NCI-H2107 (cell line): Measurements from ENCODE around the gene ITPR2.

Experiments used
- DNase-seq: peaks from one replicate; lab custom pipeline; 2025; lab: John Stamatoyannopoulos, UW

ITPR2 gene

GRCh38 chr12:26821212-26821701, 11.7 kb downstream of the ITPR2 start:
- no peak for DNase-seq

GRCh38 chr12:26818636-26819035, 14.4 kb downstream of the ITPR2 start:
- no peak for DNase-seq

- DNase-seq, result no peak
Observed at GRCh38 chr12:26818201-26818600, 14.8 kb downstream of the ITPR2 start.

GRCh38 chr12:26817183-26817591, 15.8 kb downstream of the ITPR2 start:
- no peak for DNase-seq

- DNase-seq, result no peak
Observed at GRCh38 chr12:26813812-26814211, 19.2 kb downstream of the ITPR2 start.

GRCh38 chr12:26810330-26810729, 22.7 kb downstream of the ITPR2 start:
- no peak for DNase-seq

- no peak for DNase-seq
Observed at GRCh38 chr12:26809611-26810285, 23.2 kb downstream of the ITPR2 start.

- no peak for DNase-seq
Observed at GRCh38 chr12:26808766-26809476, 24.1 kb downstream of the ITPR2 start.

- no peak for DNase-seq
Observed at GRCh38 chr12:26807292-26807691, 25.7 kb downstream of the ITPR2 start.

DNA sequence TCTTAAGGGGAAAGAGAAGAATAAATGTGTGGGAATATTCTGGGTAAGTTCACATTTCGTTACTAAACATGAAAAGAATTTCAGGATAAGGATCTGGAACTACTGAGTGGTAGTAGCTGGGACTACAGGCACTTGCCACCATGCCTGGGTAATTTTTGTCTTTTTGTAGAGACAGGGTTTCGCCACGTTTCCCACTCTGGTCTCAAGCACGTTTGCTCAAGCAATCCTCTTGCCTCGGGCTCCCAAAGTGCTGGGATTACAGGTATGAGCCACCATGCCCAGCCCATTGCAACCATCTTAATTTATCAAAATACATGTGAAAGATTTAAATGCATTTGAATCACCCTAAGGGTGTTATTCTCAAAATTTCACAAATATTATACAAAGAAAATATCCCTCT, 26.4 kb downstream of the ITPR2 start:
- DNase-seq, result no peak

- DNase-seq, result no peak
Observed at GRCh38 chr12:26805401-26805971, 27.5 kb downstream of the ITPR2 start.

DNA sequence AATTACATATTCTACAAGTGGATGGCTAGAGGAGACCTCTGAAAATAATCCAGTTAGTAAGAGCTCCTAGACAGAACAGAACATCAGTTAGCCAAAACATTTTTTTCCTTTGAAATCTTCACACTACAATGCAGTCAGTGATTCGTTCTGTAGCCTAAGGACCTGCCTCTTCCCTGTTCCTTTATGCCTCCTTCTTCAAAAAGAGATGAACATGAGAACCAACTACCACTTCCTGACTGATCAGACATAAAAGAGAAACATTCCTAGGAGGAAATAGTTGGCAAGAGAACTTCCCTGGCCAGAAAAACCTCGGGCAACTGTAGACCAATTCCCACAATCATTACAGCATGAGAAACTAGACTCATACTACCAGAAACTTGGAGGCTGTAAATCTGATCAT, 29.4 kb downstream of the ITPR2 start:
- DNase-seq, result no peak

GRCh38 chr12:26801486-26801885, 31.5 kb downstream of the ITPR2 start:
- no peak for DNase-seq

- DNase-seq, result no peak
Observed at GRCh38 chr12:26800858-26801257, 32.1 kb downstream of the ITPR2 start.

GRCh38 chr12:26800347-26800746, 32.6 kb downstream of the ITPR2 start:
- no peak for DNase-seq

DNA sequence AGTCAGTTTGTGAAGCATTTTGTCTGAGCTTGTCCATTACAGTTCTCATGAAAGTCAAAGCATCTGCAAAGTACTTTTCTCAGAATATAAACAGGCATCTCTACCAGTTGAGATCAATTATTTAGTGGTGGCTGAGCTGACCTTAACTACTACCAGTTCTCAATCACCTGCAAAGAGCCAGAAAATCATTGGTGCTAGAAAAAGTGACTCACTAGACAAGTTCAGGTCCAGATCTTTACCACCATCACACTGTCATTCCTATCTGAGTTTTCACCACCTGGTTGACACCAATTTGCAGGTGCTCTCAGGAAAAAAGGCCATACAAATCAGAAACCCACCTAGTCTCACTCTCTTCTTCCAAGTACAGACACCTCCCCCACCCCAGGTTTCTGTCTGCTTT, 33.3 kb downstream of the ITPR2 start:
- DNase-seq, result no peak

DNA sequence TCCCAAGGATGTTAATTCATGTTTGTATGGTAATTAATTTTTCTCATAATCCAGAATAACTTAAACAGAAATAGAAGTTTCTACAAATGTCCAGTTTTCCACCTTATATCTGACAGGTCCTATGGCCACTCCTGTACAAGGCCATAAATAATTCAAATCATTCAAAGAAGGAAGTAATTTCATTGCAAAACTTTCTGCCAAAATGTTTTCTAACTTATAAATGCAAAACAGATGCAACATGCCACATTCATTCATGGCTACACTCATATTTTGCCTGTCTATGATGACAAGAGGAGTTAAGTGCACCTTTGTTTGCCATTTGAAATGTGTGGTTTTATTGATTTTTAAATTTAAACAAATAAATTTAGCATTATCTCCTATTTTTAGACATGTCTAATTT, 34.4 kb downstream of the ITPR2 start:
- DNase-seq, result no peak

DNA sequence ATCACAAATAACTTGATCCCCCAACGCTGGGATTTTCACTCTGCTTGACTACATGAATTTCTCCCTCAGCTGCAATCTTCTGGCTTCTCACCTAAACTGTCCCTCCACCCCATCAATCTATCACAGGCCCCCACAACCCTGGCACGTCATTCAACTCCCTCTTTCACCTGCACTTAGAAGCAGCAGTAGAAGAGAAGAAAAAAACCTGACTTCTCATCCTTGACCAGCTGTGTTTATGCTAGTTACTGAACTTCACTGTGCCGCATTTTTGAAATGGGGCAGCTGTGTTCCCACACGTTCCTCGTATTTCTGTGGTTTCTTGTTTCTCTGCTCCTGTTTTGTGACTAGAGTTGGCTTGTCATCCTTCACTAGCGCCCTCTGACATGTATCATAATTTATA, 35.0 kb downstream of the ITPR2 start:
- no peak for DNase-seq

- no peak for DNase-seq
Observed at GRCh38 chr12:26795910-26796309, 37.1 kb downstream of the ITPR2 start.

DNA sequence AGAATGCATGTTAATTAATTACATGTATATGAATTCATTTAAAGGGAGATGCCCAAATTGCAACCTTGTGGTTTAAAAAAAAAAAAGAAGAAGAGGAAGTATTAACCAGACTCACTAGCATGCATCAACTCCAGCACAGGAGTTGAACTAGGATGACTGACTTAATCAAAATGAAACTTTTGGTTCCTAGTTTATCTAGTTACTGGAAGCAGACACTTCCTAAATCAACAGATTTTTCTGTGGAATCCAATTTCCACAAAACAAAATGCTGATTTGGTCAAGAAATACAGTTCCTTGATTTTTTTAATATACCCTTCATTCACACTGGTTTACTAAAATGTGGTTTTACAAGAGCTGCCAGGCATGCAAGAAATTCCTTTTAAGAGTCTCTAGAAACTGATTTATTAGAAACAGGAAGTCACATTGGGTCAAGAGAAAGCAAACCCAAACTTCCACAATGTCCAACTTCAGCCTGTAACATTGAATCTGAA, 41.6 kb downstream of the ITPR2 start:
- DNase-seq, result no peak

DNA sequence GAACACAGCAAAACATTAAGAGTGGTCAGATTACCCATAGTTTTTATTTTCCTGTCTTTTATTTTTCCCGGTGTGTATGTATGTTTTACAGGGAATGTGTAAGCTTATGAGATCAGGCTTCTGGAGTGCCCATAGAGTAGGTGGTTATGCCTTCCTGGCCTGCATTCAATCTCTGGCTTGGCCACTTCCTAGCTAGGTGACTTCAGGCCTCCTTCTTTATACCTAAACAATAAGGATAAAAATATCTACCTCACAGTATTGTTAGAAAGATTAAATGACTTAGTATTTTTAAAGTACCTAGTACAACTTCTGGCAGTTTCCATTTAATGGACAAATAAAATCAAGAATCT, 42.4 kb downstream of the ITPR2 start:
- DNase-seq, result no peak

DNA sequence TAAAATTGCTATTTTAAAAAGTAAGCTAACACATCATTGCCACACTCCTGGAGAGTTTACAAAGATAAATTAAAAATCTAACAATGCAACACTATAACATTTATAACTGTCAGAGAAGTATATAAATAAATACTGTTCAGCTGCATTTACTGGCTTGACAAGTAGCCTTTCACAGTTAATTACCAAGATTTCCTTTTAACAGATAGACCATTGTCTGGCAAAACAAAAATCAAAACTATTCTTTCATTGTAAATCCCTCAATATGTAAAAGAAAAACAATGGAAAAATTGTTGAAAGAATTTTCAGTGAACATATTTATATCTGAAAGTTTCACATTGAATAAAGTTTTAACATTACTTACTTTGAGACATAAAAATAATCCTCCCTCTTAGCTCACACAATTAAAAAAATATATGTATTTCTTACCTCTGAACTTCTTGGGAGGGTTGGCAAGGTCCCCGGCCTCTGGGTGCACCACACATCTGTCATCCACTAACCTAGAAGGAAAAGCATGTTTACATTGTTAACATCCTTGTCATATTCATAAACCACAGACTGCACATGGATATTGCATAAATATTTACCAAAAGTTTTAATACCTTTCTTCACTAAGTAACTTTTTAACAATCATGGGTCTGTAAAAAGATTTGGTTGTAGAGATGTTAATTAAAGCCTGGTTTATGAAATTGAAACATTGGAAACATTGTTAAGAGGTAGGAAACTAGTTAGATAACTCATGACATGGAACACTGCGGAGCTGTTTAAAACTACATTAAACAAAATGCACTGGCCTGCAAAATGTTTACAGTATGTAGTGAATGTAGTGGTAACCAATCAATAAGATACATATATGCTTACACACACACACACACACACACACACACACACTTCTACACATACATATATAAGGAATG, 43.0 kb downstream of the ITPR2 start:
- DNase-seq, result no peak
